ENCODE results near the gene PKHD1. TPM values are rescaled to one million over a fixed set of nuclear protein-coding genes. Genes with fewer than 3 reads are reported as not detected.

PKHD1 gene
- total RNA-seq, 6 experiments from 2014 or later = 1.2 to 3.0 (median 2.3) TPM

DNA sequence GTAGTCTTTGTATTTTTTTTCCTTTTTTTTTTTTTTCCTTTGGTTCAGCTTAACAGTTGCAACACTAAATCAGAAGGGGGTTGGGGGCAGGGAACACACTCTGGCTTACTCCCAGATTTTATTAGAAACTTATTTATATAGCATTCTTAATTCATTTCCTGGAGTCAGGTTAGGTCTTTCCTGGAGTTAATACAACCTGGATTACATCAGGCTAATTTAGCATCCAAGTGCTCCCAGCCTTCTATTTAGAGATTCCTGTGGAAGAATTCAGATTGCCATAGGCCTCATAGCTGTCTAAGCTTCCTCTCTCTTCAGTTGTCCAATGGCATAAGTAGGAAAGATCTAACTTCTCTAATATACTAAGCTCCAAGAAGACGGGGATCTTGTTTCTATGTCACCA is 35.8 kb upstream of the PKHD1 start:
- Histone ChIP-seq H3K27me3 (no peaks in the 10 kb centered on the region), H3K36me3 (no peaks in the 10 kb centered on the region), H3K4me1 (peaks cover 0 to 35% (median 9%) of the 10 kb centered on the region in 4 donors), H3K27ac (peak overlapping the region in 2 of 3 donors; percentile 85 to 91), H3K9me3 (no peaks in the 10 kb centered on the region), H3K4me3 (no peak overlapping the region)
- intact Hi-C loops (cut with DNase I) = no loop called here
- DNase-seq (no peak), ATAC-seq (peak in 1 of 4 donors; percentile 16)
- TF ChIP-seq, protein P1, sequence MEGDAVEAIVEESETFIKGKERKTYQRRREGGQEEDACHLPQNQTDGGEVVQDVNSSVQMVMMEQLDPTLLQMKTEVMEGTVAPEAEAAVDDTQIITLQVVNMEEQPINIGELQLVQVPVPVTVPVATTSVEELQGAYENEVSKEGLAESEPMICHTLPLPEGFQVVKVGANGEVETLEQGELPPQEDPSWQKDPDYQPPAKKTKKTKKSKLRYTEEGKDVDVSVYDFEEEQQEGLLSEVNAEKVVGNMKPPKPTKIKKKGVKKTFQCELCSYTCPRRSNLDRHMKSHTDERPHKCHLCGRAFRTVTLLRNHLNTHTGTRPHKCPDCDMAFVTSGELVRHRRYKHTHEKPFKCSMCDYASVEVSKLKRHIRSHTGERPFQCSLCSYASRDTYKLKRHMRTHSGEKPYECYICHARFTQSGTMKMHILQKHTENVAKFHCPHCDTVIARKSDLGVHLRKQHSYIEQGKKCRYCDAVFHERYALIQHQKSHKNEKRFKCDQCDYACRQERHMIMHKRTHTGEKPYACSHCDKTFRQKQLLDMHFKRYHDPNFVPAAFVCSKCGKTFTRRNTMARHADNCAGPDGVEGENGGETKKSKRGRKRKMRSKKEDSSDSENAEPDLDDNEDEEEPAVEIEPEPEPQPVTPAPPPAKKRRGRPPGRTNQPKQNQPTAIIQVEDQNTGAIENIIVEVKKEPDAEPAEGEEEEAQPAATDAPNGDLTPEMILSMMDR (IDR thresholded peaks at IDR 0.05) = no peak
- TF ChIP-seq POLR2A (IDR thresholded peaks at IDR 0.05) = no peak
- 100% methylated on average over 1 of the region's 1 CpG for WGBS (ENCODE audit: insufficient coverage, low coverage, low lambda C conversion rate, missing lambda C conversion rate)

DNA sequence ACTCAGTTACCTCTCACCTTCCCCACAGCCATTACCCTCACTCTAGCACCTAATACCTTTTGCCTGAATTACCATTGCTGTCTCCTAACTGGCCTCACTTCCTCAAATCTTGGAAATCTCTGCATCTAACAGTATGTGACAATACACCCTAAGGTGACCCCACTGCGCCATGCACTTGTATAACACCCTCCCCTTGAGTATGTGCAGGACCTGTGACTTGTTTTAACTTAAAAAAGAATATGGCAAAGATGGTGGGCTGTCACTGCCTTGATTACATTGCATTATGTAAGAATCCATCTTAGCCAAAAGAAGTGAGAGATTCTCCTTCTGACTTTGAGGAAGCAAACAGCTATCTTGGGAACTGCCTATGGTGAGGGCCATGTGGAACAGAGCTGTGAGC is 29.9 kb upstream of the PKHD1 start:
- no peaks in the 10 kb centered on the region for H3K27me3 ChIP-seq
- no peaks in the 10 kb centered on the region for H3K9me3 ChIP-seq
- no peak overlapping the region for H3K27ac ChIP-seq
- no peak for ATAC-seq
- TF ChIP-seq, protein P1 (IDR thresholded peaks at IDR 0.05) = no peak
- TF ChIP-seq POLR2A (IDR thresholded peaks at IDR 0.05) = no peak
- no peaks in the 10 kb centered on the region for H3K36me3 ChIP-seq
- intact Hi-C loops (cut with DNase I) = no loop called here
- 80% methylated on average over 1 of the region's 1 CpG for WGBS (ENCODE audit: insufficient coverage, low coverage, low lambda C conversion rate, missing lambda C conversion rate)
- no peak overlapping the region for H3K4me3 ChIP-seq
- H3K4me1 ChIP-seq = no peaks in the 10 kb centered on the region
- DNase-seq = no peak

DNA sequence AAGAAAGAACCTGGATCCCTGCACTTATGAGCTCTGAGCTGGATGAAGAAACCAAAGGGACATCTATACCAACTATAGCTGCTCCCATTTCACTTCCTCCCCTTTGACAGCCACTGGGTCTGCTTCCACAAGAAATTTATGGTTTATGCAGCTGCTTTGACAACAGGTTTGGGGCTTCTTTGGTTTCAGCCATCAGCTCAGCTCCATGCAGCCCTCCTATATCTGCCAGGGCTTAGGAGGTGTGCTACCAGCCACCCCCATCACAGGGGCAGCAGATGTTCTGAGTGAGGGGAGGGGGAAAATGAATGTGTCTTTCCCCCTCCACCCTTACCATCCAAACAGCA is 29.2 kb upstream of the PKHD1 start:
- H3K36me3 ChIP-seq = no peaks in the 10 kb centered on the region
- ATAC-seq (no peak), DNase-seq (no peak)
- H3K4me1 ChIP-seq = no peaks in the 10 kb centered on the region
- intact Hi-C loops (cut with DNase I) = no loop called here
- no peaks in the 10 kb centered on the region for H3K27me3 ChIP-seq
- no peak overlapping the region for H3K4me3 ChIP-seq
- H3K27ac ChIP-seq = no peak overlapping the region
- H3K9me3 ChIP-seq = no peaks in the 10 kb centered on the region
- TF ChIP-seq, protein P1 (IDR thresholded peaks at IDR 0.05) = no peak
- TF ChIP-seq POLR2A (IDR thresholded peaks at IDR 0.05) = no peak

DNA sequence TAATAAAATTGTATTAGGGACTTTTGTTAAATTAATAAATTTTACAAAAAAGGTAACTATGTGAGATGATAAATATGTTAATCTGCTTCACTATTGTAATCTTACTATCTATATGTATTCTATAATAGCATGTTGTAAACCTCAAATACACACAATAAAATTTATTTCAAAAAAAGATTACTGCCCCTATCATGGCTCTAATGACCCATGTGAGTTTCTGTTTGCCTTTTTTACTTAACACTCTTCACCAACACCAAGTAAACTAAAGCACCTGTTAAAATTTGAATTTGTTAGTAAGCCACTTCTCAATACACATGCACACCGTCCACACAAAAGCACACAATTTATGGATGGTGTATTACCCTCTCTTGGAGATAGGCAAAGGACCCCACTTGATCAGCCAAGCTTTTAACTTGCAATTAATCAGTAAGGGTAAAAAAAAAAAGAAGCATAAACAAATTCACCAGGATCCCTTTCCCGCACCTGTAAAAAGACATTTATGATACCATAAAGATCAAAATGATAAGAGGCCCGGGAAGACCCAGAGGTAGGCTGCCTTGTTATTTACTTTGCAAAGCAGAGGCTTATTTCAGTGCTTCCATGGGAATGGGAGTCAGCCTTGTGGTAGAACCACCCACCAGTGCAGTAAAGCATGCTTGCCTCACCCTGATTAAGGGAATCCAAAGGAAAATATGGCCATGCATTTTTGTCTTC is 28.6 kb upstream of the PKHD1 start:
- DNase-seq = no peak
- TF ChIP-seq POLR2A (IDR thresholded peaks at IDR 0.05) = no peak
- TF ChIP-seq, protein P1 (IDR thresholded peaks at IDR 0.05) = no peak
- no peak overlapping the region for H3K4me3 ChIP-seq
- H3K4me1 ChIP-seq = no peaks in the 10 kb centered on the region
- ATAC-seq = no peak
- H3K9me3 ChIP-seq = no peaks in the 10 kb centered on the region
- no peak overlapping the region for H3K27ac ChIP-seq
- no peaks in the 10 kb centered on the region for H3K36me3 ChIP-seq
- intact Hi-C loops (cut with DNase I) = no loop called here
- no peaks in the 10 kb centered on the region for H3K27me3 ChIP-seq
- WGBS (ENCODE audit: insufficient coverage, low coverage, low lambda C conversion rate, missing lambda C conversion rate) = 58% methylated on average over 3 of the region's 3 CpGs
